NCI-H82 (cell line): ENCODE measurements around the gene PLCL1.

Experiments
- DNase-seq: peaks from one replicate; lab custom pipeline; 2025; lab: John Stamatoyannopoulos, UW

Gene PLCL1

DNA sequence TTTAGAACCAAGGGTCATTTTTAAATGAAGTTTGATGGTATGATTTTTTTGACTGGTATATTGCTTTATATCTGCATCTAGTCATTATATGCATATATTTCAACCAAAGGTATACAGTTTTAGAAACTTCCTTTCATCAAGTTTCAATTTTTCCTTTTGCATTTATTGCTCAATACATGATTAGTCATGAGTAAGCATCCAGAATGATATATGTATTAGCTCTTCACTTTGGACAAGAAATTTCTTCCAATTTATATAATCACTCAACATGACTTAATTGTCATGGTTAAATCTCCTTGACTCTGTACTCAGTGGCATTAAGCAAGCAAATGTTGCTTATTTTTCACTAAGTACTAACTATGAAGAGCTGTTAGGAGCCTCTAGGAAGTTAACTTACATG is 123.6 kb downstream of the PLCL1 start:
- no peak for DNase-seq

DNA sequence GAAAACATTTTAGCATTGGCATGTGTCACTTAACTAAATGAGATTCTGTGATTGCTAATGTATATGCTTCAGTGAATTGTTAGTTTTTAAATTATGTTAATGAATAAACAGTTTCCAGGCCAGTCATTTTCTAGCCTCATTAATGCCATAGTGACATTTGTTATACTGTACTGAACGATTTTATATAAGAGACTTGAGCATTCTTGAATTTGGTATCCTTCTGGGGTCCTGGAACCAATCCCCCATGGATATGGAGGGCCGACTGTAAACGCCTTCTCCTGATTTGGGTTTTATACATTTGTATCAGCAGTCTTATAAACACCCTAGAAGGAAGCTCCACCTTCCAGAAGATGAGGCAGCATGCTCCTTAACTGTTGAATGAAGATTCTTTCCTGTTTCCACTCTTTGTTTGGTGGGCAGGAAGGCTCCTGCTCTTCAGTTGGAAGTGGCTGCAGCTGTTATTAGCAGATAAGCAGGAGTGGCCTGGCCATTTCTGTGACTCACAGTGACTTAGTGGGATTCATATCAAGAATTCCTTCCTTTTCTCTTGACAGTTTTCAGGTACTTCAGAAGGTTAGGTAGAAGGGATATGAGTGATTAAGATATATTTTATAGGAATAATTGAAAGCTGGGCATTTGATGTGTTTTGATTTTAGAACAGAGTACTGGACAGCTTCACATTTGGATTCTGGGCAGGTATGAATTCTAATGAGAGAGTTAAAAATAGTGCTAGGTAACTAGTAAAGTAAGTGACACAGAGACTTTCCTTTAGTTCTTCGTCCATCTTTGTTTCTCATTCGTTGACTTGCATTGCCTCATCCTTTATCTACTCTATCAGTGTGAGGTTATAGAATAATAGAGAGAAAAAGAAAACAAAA is 124.9 kb downstream of the PLCL1 start:
- DNase-seq = no peak

DNA sequence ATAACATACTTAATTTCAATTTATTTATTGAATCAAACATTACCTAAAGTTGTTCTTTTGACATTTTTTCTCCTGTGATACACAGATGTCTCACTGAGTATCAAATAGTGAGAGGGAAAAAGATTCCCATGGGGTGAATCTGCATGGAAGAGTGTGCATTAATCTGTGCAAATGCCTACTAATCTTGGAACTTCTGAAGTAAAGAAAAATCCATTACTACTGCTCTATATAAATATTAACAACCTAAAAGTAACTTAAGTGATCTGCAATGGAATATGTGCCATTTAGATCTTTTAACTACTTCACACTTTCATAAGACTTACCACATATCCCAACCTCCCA is 125.5 kb downstream of the PLCL1 start:
- no peak for DNase-seq

DNA sequence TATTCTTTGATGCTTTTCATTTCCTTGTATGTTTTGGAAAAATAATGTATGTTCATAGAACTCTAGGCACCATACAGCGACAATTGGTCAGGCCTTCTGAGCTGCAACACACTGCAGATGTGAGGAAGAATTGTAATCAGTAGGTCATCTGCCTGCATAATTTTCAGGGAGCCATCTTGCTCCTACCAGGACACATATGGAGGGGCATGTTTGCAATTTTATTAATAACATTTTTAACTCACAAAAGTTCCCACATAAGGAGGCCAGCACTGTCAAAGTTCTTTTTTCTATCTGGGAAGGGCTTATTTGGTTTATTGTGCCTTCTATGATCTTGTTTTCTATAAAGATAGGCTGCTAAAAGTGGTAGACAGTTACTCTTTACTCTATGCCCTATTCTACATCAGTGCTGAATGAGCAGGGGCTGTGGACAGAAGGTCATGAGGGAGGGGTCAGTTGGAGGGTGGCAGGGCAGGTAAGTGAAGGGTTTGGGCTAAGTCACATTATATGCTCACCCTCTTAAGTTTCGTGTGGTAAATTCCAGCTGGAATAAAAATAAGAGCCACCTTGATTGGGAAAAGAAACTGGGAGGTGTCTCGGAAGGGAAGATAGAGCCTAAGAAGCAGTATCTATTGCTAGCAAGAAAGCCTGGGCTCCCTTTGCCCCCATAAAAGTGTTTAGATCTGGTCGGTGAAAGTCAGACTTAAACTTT is 126.3 kb downstream of the PLCL1 start:
- DNase-seq = no peak

DNA sequence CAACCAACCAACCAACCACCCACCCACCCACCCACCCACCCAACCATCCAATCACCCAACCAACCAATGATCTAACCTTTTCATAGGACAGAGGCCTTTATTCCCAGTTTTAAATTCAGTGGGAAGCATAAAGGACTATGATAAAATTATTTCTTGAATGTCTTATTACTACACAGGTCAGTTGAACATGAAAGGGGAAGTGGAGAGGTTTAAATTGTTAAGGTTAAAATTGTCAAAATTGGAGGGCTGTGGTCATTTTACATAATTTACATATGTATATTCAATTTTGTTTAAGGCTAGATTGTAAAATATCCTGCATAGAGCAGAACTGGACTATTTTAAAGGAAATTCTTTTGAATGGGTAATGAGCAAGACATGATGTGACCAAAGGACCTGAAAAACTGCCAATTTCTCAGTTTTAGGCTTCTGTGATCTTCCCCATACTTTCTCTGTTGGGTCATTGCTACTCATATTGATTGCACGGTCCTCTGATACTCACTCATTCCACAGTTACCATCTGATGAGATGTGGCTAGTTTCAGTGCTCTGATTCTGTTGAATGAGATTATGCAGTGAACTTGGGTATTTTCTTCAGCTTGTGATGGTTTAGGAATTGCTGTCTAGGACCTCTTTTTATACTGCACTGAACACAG is 127.4 kb downstream of the PLCL1 start:
- DNase-seq = no peak

DNA sequence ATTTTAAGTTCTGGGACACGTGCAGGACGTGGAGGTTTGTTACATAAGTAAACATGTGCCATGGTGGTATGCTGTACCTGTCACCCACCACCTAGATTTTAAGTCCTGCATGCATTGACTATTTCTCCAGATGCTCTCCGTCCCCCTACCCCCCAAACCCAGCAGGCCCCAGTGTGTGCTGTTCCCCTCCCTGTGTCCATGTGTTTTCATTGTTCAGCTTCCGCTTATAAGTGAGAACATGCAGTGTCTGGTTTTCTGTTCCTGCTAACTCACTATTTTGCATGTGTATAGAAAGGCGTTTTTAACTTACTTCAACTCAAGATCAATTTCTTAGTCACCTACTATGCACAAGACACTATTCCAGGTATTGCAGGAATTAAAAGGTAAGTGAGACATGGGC is 128.0 kb downstream of the PLCL1 start:
- DNase-seq = no peak

DNA sequence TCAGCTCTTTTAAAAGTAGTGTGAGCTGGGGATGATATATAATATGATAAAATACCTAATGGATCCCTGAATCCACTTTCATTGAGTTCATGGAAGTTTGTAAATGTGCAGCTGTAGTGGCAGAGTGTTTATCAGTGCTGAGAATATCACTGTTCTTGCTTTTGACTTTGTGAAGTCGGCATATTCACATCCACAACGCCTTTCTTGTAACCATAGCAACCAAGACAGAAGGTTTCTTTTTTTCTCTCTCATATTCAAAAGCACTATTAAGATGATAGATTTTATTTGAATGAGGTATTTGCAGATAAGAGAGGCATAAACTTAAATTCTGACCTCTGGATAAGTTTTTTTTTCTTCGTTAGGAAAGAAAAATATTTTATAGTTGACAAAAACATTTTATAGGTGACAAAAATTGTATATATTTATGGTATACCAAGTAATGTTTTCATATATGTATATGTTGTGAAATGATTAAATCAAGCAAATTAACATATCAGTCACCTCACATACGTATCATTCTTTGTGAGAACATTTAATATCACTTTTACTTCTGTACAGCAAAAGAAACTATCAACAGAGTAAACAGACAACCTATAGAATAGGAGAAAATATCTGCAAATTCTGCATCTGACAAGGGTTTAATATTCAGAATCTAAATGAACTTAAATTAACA is 130.0 kb downstream of the PLCL1 start:
- DNase-seq = no peak

DNA sequence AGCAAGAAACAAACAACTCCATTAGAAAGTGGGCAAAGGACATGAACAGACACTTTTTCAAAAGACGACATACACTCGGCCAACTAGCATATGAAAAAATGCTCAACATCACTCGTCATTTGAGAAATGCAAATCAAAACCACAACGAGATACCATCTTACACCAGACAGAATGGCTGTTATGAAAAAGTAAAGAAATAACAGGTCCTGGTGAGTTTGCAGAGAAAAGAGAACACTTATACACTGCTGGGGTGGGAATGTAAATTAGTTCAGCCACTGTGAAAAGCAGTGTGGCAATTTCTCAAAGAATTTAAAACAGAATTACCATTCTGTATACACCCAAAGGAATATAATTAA is 130.5 kb downstream of the PLCL1 start:
- no peak for DNase-seq

DNA sequence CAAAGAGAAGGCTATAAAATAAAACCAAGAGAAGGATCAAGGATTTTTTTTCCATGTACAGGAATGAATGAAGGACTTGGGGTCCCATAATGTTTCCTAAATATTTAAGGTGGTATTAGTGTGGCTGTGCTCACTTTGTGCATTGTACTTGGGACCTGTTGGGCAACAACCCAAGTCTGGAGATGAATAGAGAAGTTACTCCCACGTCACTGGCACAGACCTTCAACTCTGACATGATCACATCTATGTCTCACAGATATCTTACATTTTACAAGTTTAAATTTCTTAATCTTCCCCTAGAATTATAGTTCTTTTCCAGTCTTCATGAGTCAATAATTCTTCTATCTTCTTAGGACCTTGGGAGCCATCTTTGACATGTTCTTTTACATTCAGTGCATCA is 133.4 kb downstream of the PLCL1 start:
- no peak for DNase-seq

DNA sequence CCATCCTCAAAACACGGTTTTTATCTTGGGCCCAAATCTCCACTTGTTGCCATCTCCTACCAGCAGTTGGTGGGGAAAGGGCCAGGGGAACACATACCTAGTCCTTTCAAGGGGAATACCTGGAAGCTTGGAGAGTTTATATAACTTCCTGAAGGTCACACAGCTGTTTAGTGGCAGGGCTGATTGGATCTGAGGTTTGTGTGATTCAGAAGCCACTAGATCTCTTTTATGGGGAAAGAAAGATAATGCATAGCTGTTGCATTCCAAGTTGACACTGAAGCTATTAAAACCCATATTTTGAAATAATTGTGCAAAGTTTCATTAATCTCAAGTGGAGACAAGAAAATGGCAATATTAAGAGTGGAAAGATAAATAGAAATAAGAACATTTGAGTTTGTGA is 134.2 kb downstream of the PLCL1 start:
- DNase-seq = no peak

DNA sequence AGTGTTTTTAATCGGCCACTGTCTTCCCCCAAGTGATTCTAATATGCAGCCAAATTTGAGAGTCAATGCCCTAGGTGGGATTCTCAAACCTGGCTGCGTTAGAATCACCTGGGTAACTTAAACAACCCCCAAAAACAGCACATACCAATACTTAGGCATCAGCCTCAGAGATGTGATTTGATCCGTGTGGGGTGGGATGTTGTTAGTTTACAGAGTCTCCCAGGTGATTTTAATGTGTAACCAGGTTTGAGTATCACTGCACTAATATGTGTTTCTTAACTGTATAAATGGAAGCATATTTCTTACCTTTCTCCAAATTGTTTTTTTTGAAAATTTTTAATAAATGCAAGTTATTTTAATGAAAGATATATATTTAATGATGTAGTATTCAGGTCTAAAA is 135.4 kb downstream of the PLCL1 start:
- DNase-seq = peak; percentile 55

DNA sequence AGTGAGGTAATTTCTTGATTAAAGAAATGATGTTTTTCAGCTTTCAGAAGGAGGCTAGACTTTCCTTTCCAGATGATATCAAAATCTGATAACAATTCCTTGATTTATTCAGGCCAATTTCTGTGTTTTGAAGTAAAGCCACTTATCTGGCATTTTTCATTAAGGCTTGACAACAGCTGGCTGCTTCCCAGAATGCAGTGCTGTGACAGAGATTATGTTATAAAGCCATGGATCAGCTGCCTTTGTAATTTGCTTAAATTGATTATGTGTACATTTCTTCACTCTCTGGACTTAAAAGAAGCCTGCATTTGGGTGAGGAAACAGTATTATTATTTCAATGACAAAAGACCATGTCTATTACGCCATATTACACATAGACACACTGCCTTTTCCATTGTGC is 136.0 kb downstream of the PLCL1 start:
- peak; percentile 81 for DNase-seq

DNA sequence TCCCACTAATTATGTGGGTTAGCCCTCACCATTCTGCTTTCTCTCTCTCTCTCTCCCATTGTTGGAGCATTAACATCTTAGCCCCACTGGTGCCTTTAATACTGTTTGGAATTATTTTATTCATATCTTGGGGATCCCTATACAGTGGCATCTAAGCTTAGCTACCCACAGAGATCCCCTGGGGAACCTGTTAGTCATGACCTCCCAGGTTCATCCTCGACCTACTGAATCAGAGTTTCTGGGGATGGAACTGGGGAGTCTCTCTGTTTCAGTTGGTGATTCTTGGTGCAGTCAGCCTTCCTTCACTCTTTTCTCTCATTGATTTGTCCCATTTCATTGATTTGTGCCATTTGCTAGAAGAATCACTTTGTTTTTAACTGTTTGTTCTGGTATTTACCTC is 137.3 kb downstream of the PLCL1 start:
- DNase-seq = peak; percentile 10

DNA sequence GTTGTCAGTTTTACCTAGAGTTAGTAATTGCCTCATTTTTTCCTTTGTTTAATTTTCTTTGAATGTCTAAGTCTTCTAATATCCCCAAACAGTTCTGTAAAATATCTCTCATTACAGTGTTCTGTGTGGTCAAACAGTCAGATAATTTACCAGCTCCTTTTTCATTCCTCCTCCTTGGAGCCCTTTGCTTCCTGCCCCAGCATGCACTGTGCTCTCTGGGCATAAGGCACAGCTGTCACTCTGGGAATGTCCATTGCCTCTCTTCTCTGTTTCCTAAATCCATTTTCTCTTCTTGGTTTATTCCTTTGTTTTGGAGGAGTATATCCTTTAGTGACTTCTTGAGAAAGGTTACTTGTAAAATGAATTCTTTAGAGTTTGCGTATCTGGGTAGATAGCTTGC is 139.3 kb downstream of the PLCL1 start:
- peak; percentile 15 for DNase-seq

DNA sequence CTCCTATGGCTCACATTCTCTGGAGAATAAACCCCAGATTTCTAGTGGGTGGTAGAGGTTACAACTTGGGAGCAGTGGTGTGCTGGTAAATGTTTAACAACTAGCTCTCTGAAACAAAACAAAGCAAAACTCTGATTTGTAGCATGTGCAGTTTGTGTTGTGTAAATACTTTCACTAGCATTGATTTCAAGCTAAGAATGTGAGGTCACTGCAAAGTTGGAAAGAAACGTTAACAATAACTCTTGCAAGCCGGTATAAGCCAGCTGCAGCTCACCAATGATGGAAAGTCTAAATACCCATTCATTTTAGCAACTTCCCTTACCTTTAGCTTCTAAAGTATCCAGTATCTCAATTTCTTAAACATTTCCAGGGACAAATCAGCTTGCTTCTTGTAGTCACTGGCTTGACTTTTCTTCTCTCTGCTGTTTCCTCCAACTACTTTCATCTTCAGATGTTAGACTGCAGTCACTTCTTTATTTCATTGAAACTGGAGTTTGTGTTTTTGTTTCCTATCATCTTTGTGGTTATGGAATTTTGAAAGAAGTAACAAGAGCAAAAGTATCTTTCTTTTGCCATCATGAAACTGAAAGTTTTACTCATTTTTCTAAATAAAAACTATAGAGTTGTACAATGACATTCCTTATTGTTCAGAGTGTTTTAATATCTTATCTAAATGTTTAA is 140.2 kb downstream of the PLCL1 start:
- no peak for DNase-seq

DNA sequence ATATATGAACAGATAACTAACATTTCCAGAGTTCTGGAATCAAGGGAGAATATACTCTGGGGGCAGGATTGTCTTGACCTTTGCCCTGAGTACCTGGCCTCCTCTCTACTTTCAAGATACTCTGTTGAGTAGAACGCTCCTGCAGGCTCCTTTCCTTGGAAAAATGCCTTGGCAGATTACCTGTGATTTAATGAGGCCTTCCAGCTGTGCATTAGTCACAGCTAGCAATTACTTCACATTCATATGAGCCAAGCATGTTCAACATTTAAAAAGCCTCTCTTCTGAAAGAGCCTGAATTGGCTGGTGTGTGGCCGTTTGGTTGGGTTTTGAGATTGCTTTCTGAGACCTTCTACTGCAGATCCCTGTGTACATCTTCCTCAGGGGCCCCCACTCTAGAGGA is 142.2 kb downstream of the PLCL1 start:
- DNase-seq = peak; percentile 40

DNA sequence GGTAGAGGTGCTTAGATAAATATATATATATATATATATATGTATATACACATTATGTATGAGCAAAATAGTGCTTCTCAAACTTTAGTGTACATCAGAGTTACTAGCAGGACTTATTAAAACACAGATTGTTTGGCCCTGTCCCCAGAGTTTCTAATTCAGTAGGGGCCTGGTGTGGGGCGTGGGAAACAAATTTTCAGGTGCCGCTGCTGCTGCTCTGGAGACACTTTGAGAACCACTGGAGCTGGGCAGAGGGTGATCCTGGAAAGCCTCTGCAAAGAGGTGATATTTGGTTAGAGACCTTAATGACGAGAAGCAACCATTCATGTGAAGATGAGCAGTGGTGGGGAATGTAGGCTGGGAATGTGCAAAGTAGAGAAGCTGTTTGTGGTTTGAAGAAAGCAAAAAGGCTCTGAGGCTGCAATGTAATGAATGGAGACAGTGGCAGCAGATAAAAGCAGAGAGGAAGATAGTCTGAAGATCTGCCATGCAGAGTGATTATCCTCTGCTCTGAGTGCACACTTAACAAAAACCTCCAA is 142.9 kb downstream of the PLCL1 start:
- DNase-seq = no peak

DNA sequence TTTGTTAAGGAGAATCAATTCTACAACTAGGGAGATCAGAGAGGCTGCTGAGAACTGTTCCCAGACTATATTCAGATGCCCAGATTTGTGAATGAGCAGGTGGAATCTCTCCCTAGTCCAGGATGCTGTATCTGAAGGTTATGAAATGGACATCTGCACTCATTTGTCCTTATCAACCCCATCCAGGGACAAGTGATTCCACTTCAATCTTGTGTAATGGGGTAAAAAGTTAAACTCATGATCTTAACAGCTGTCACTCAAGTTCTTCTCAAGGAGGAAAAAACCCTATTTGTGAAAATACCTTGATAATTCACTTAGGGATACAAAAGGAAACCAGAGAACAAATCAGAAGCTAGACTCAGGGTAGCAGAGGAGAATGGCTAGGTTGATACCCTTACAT is 144.8 kb downstream of the PLCL1 start:
- DNase-seq = no peak

DNA sequence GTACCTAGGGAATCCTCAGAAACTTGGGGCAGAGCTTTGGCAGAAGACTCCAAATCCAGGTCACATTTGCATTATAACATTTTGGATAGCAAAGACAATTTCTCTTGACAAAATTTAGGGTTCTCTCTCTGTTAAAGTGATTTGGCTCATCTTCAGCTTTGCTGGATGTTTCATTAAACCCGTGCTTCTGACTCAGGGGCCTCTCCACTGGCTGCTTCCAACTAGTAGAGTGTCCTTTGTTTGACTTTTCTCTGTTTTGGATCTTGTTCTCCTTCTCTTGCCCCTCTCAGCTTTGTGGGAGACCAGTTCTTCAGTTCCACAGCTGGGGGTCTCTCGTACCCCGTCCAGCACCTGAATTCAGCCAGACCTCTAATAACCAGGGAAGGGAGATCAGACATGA is 145.6 kb downstream of the PLCL1 start:
- DNase-seq = no peak

DNA sequence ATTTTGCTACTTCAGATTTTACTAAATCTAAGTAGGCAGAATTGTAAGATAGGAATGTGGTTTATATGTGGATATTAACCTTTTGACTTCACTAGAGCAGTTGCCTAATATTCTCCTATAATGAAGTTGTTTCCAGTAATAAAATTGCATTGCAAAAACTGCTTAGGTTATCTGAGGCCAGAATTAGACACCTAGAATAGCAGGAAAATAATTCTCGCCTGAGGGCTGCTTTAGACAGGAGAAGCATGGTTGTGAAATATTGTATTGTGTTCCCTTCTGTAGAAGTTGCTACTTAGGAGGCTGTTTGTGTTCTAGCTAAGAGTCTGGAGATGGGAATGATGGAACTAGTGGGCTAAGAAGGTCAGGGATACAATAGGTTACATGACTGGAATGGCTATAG is 146.3 kb downstream of the PLCL1 start:
- no peak for DNase-seq

DNA sequence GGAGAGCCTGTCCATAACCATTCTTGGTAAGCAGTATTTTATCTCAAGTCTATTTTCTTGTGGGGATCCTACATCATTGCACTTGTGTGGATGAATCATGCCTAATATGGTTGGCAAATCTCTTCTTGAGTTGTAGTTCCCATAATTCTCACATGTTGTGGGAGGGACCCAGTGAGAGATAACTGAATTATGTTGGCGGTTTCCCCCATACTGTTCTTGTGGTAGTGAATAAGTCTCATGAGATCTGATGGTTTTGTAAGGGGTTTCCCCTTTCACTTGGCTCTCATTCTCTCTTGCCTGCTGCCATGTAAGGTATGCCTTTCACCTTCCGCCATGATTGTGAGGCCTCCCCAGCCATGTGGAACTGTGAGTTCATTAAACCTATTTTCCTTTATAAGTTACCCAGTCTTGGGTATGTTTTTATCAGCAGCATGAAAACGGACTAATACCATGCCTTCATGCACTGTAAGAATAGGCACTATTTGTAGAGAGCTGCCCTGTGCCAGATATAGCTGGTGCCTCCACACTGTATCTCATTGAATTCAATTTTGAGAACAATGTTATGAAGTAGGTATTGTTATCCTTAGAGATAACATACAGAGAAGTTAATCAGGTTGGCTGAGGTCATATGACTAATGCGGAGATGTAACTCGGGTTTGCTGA is 148.3 kb downstream of the PLCL1 start:
- DNase-seq = no peak
